ENCODE results near the gene CTNNBL1. TPM values are rescaled to one million over a fixed set of nuclear protein-coding genes. Genes with fewer than 3 reads are reported as not detected.

The CTNNBL1 gene
- total RNA-seq, 2 donors from 2014 or later: 29.9 to 39.9 TPM

DNA sequence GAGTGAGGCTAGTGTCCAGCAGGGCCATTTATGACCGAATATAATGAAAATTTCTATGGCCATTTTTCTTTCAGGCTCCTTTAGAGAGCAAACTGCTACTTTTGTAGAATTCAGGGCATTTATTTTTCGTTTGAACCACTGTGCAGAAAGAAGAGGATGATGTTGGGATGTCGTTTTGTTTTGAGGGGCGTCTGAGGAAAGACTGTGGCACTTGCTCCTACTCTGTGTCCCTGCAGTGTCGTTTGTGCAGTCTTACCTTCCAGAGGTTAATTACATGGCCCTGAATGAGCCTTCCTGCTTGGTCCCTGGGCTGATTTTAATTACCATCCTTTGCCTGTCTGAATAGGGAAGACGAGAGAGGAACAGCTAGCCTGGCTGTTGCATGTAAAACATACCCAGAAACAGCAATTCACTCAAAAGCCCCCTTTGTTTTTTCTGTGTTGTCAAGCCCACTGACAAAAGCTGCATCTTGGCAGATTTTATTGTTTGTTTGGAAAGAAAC, 65.3 kb downstream of the CTNNBL1 start:
- no peaks in the 10 kb centered on the region for H3K27me3 ChIP-seq
- no peak for DNase-seq (ENCODE audit: low spot score)
- TF ChIP-seq, protein P1, sequence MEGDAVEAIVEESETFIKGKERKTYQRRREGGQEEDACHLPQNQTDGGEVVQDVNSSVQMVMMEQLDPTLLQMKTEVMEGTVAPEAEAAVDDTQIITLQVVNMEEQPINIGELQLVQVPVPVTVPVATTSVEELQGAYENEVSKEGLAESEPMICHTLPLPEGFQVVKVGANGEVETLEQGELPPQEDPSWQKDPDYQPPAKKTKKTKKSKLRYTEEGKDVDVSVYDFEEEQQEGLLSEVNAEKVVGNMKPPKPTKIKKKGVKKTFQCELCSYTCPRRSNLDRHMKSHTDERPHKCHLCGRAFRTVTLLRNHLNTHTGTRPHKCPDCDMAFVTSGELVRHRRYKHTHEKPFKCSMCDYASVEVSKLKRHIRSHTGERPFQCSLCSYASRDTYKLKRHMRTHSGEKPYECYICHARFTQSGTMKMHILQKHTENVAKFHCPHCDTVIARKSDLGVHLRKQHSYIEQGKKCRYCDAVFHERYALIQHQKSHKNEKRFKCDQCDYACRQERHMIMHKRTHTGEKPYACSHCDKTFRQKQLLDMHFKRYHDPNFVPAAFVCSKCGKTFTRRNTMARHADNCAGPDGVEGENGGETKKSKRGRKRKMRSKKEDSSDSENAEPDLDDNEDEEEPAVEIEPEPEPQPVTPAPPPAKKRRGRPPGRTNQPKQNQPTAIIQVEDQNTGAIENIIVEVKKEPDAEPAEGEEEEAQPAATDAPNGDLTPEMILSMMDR (IDR thresholded peaks at IDR 0.05): no peak
- H3K27ac ChIP-seq: peak overlapping the region in 1 of 2 donors; percentile 64
- H3K4me1 ChIP-seq: peaks cover 0 to 20% of the 10 kb centered on the region in 2 donors
- no peak overlapping the region for H3K4me3 ChIP-seq
- no peaks in the 10 kb centered on the region for H3K36me3 ChIP-seq
- H3K9me3 ChIP-seq: no peaks in the 10 kb centered on the region

DNA sequence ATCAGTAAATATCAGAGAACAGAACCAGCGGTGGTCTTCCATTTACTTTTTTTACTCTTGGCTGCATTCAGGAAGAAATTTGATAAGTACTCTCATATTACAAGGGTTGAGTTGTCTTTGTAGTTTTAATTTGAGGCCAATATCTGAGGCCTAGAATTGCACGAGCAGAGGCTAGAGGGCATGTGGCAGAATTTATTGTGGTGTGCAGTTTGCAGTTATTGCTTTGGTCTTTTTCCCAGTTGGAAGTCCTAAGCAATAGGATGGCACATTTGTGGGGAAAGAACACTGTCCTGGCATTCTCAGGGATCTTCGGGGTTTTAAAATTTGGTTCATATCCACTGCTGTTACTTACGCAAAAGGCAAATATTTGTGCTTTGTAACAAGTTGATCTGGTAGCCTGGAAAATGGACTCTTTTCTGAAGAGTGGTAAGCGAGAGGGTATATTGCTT, 66.0 kb downstream of the CTNNBL1 start:
- H3K4me1 ChIP-seq: peaks cover 0 to 20% of the 10 kb centered on the region in 2 donors
- TF ChIP-seq, protein P1 (IDR thresholded peaks at IDR 0.05): no peak
- no peak for DNase-seq (ENCODE audit: low spot score)
- no peaks in the 10 kb centered on the region for H3K27me3 ChIP-seq
- H3K4me3 ChIP-seq: no peak overlapping the region
- H3K27ac ChIP-seq: peak overlapping the region; percentile 38 to 64
- no peaks in the 10 kb centered on the region for H3K36me3 ChIP-seq
- no peaks in the 10 kb centered on the region for H3K9me3 ChIP-seq

DNA sequence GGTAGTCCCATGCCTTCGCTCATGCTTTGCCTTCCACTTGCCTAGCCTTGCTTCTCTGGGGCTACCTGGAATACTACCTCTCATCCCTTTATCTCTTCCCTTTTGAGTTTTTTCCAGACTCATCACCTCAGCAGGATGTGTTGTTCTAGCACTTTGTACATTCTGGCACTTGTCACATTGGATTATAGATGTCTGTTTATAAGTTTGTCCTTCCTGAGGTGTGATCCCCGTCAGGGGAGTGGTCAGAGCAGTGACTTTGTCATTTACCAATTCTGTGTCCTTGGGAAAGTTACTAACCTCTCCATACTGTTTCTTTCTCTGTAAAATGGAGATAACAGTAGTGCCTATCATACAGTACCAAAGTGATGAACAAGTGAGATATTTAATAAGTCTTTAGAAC, 66.5 kb downstream of the CTNNBL1 start:
- Histone ChIP-seq H3K9me3 (no peaks in the 10 kb centered on the region), H3K36me3 (no peaks in the 10 kb centered on the region), H3K27me3 (no peaks in the 10 kb centered on the region), H3K27ac (peak overlapping the region; percentile 38 to 64), H3K4me3 (no peak overlapping the region), H3K4me1 (peaks cover 0 to 20% of the 10 kb centered on the region in 2 donors)
- DNase-seq (ENCODE audit: low spot score): no peak
- TF ChIP-seq, protein P1 (IDR thresholded peaks at IDR 0.05): no peak

DNA sequence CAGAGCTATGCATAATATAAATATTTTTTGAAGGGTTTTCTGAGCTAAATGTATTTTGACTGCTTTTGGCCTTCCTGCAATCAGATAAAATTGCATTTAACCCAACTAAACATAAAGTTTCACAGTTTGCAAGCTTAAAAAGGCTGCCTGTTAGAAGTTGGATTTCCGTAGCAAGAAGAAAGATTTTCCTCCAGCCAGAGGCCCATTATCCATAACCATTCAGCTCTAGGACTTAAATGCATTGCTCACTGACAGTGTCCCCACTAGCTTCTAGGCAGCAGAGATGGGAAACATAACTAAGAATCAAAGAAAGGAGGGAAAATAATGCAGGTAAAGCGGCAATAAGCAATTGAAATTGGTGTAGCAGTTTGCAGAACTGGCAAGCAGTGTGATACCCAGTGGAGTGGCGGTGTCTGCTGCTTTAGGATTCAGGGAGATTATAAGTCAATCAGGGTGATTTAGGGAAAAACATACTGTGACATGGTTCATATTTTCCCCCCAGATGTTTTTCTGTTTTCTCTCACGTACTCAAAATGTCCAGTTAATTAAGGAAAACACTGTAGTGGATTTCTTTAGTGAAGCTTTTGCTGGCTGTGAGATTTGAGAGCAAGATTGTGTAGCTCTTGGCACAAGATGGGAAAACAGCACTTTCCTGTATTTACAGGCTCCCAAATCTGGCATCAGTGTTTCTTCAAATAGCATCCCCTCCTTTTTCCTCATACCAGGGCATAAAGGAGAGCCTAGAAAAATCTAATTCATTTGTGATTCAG, 69.1 kb downstream of the CTNNBL1 start:
- peak overlapping the region; percentile 37 to 64 for H3K27ac ChIP-seq
- H3K4me1 ChIP-seq: peaks cover 0 to 17% of the 10 kb centered on the region in 2 donors
- TF ChIP-seq, protein P1 (IDR thresholded peaks at IDR 0.05): no peak
- H3K36me3 ChIP-seq: peaks cover 6% of the 10 kb centered on the region
- H3K4me3 ChIP-seq: no peak overlapping the region
- H3K27me3 ChIP-seq: no peaks in the 10 kb centered on the region
- no peak for DNase-seq (ENCODE audit: low spot score)
- no peaks in the 10 kb centered on the region for H3K9me3 ChIP-seq

DNA sequence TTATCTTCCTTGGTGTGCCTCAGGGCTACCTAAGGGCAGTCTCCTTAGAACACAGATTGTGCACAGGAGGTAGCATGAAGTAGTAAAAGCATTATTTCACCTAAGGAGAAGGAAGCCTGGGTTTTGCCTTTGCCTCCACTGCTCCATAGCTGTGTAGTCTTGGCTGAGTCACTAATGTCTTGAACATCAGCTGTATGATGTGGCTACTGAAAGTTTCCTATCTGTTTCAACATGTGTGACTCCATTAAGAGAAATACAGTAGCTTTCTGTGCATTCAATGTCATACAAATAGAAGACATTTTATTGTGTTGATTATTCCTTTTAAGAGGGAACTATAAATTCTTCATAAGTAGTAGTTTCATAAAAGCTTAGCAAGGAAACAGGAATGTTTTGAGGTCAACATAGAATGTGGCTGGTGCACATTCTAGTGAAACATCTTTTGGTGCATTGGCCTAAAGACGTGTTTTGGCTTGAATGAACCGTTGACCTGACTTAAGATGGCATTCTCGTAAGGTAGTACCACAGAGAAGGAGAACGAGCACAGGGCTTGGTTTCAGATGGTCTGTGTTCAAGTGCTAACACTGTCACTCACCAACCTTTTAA, 70.6 kb downstream of the CTNNBL1 start:
- H3K4me3 ChIP-seq: no peak overlapping the region
- no peaks in the 10 kb centered on the region for H3K9me3 ChIP-seq
- no peak overlapping the region for H3K27ac ChIP-seq
- no peaks in the 10 kb centered on the region for H3K27me3 ChIP-seq
- peaks cover 19% of the 10 kb centered on the region for H3K36me3 ChIP-seq
- TF ChIP-seq, protein P1 (IDR thresholded peaks at IDR 0.05): no peak
- H3K4me1 ChIP-seq: peaks cover 0 to 2% of the 10 kb centered on the region in 2 donors
- no peak for DNase-seq (ENCODE audit: low spot score)

Data from right atrium auricular region (tissue), 2 donors.